ENCODE data around the gene UBE2H.

UBE2H gene

DNA sequence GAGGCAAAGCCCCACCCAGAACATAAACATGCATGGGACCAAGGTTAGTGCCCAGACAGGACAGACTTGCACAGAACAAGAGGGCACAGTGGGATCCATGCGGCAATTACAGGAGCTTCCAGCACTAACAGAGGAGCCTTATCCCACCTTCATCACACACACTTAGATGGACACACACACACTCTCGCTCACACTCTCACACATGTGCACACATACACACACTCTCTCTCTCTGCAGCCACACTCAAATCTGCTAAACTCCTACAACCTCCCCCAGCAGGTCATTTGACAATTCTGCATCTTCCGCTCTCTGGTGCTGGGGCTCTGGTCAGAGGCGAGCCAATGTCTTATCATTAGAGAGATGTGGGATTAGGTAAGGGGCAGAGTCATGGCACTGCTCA, 120.5 kb downstream of the UBE2H start:
- peaks cover 39% of the 10 kb centered on the region for H3K4me1 ChIP-seq (ENCODE audit: control insufficient read depth, insufficient read depth, low read depth, low read length)
- no peak overlapping the region for H3K18ac ChIP-seq (ENCODE audit: low read depth in 1 of 2, low read length in 2 of 2)
- peak overlapping the region; percentile 99 for H2AK5ac ChIP-seq (ENCODE audit: low read length, severe bottlenecking)
- H3K27ac ChIP-seq (ENCODE audit: low read length, poor library complexity, severe bottlenecking) = peak overlapping the region; percentile 100
- H2BK120ac ChIP-seq (ENCODE audit: low read depth, low read length) = no peak overlapping the region
- 100% methylated on average over 2 of the region's 4 CpGs for WGBS
- no peak overlapping the region for H4K8ac ChIP-seq (ENCODE audit: low read length)
- no peak overlapping the region for H3K4me2 ChIP-seq (ENCODE audit: low read length, poor library complexity, severe bottlenecking)
- H2BK12ac ChIP-seq (ENCODE audit: low read length in 2 of 2) = no peak overlapping the region
- no peak overlapping the region for H2BK15ac ChIP-seq (ENCODE audit: low read depth, poor library complexity, severe bottlenecking)
- no peaks in the 10 kb centered on the region for H3K27me3 ChIP-seq (ENCODE audit: control insufficient read depth in 1 of 2, insufficient read depth in 1 of 2, low read length in 2 of 2)
- H3K36me3 ChIP-seq (ENCODE audit: control insufficient read depth in 1 of 2, insufficient read depth in 2 of 2, low read depth in 1 of 2, low read length in 2 of 2) = peaks cover 44 to 53% of the 10 kb centered on the region in 2 experiments
- H3K79me1 ChIP-seq (replicated peaks; ENCODE audit: low read length, poor library complexity, severe bottlenecking) = peaks cover 20% of the 10 kb centered on the region
- H3K23ac ChIP-seq (ENCODE audit: low read length in 2 of 2) = no peak overlapping the region
- H3K4me3 ChIP-seq (ENCODE audit: insufficient read depth in 1 of 2, low read depth in 1 of 2, low read length in 2 of 2) = no peak overlapping the region
- no peak overlapping the region for H3K14ac ChIP-seq (ENCODE audit: low read length in 2 of 2)
- H3K9me3 ChIP-seq (ENCODE audit: control insufficient read depth, low read length) = no peaks in the 10 kb centered on the region
- no peak overlapping the region for H3K4ac ChIP-seq (ENCODE audit: low read depth in 1 of 2, low read length in 2 of 2)
- DNase-seq = no peak
- no peak overlapping the region for H3K9ac ChIP-seq (ENCODE audit: low read length)
- peak overlapping the region; percentile 79 for H2BK5ac ChIP-seq (ENCODE audit: low read depth, low read length, poor library complexity, severe bottlenecking)
- no peak overlapping the region for H4K91ac ChIP-seq (ENCODE audit: low read length)
- no peak overlapping the region for H2AFZ ChIP-seq (ENCODE audit: low read depth, low read length)

DNA sequence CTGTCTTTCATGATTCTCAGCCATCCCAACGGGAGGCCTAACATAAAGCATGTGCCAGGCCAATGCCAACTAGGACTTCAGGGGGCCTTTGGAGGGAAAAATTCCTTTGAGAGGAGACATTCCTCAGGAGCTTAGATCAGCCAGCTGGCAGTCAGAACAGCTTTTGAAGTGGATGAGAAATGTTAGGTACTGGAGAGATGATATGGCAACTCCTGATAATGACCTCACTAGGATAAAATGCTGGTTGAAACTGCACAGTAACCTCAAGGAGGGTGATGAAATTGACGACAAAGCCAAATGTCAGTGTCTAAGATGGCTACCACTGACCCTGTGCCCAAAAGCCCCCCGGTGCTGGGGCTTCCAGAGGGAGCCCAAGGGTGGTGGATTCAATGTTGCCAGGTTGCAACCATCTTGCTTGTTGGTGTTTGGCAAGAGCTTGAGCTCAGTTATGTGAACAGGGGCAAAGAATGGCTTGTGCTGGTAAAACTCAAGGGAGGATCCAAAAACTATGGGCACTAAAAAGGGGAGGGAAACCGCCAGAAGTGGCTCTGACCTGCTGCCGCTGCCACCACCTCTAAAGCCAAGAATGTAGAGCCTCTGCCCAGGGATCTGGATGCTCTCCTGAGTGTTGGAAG, 121.2 kb downstream of the UBE2H start:
- Histone ChIP-seq H3K36me3 (ENCODE audit: control insufficient read depth in 1 of 2, insufficient read depth in 2 of 2, low read depth in 1 of 2, low read length in 2 of 2) (peaks cover 44 to 47% of the 10 kb centered on the region in 2 experiments), H2BK5ac (ENCODE audit: low read depth, low read length, poor library complexity, severe bottlenecking) (peak overlapping the region; percentile 93), H3K4me2 (ENCODE audit: low read length, poor library complexity, severe bottlenecking) (no peak overlapping the region), H4K91ac (ENCODE audit: low read length) (peak overlapping the region; percentile 43), H2BK120ac (ENCODE audit: low read depth, low read length) (no peak overlapping the region), H3K4me1 (ENCODE audit: control insufficient read depth, insufficient read depth, low read depth, low read length) (peaks cover 39% of the 10 kb centered on the region), H3K14ac (ENCODE audit: low read length in 2 of 2) (no peak overlapping the region), H3K4ac (ENCODE audit: low read depth in 1 of 2, low read length in 2 of 2) (no peak overlapping the region), H3K9me3 (ENCODE audit: control insufficient read depth, low read length) (no peaks in the 10 kb centered on the region), H3K4me3 (ENCODE audit: insufficient read depth in 1 of 2, low read depth in 1 of 2, low read length in 2 of 2) (no peak overlapping the region), H4K8ac (ENCODE audit: low read length) (peak overlapping the region; percentile 55), H3K23ac (ENCODE audit: low read length in 2 of 2) (no peak overlapping the region), H3K27ac (ENCODE audit: low read length, poor library complexity, severe bottlenecking) (peak overlapping the region; percentile 100), H3K9ac (ENCODE audit: low read length) (peak overlapping the region; percentile 79), H3K27me3 (ENCODE audit: control insufficient read depth in 1 of 2, insufficient read depth in 1 of 2, low read length in 2 of 2) (no peaks in the 10 kb centered on the region), H2AFZ (ENCODE audit: low read depth, low read length) (no peak overlapping the region), H2AK5ac (ENCODE audit: low read length, severe bottlenecking) (peak overlapping the region; percentile 99), H3K79me1 (replicated peaks; ENCODE audit: low read length, poor library complexity, severe bottlenecking) (peaks cover 16% of the 10 kb centered on the region), H3K18ac (ENCODE audit: low read depth in 1 of 2, low read length in 2 of 2) (peak overlapping the region in 1 of 2 experiments; percentile 61), H2BK12ac (ENCODE audit: low read length in 2 of 2) (no peak overlapping the region), H2BK15ac (ENCODE audit: low read depth, poor library complexity, severe bottlenecking) (no peak overlapping the region)
- 54% methylated on average over 5 of the region's 5 CpGs for WGBS
- peak; percentile 89 for DNase-seq

GRCh38 chr7:129830949-129831348, 121.8 kb downstream of the UBE2H start:
- Histone ChIP-seq H3K14ac (ENCODE audit: low read length in 2 of 2) (no peak overlapping the region), H3K27me3 (ENCODE audit: control insufficient read depth in 1 of 2, insufficient read depth in 1 of 2, low read length in 2 of 2) (no peaks in the 10 kb centered on the region), H3K27ac (ENCODE audit: low read length, poor library complexity, severe bottlenecking) (peak overlapping the region; percentile 100), H3K79me1 (replicated peaks; ENCODE audit: low read length, poor library complexity, severe bottlenecking) (peaks cover 16% of the 10 kb centered on the region), H3K4me3 (ENCODE audit: insufficient read depth in 1 of 2, low read depth in 1 of 2, low read length in 2 of 2) (no peak overlapping the region), H2BK15ac (ENCODE audit: low read depth, poor library complexity, severe bottlenecking) (no peak overlapping the region), H3K4me1 (ENCODE audit: control insufficient read depth, insufficient read depth, low read depth, low read length) (peaks cover 44% of the 10 kb centered on the region), H3K18ac (ENCODE audit: low read depth in 1 of 2, low read length in 2 of 2) (peak overlapping the region in 1 of 2 experiments; percentile 64), H3K23ac (ENCODE audit: low read length in 2 of 2) (no peak overlapping the region), H3K9me3 (ENCODE audit: control insufficient read depth, low read length) (no peaks in the 10 kb centered on the region), H3K9ac (ENCODE audit: low read length) (peak overlapping the region; percentile 79), H2BK120ac (ENCODE audit: low read depth, low read length) (no peak overlapping the region), H2AFZ (ENCODE audit: low read depth, low read length) (no peak overlapping the region), H3K4ac (ENCODE audit: low read depth in 1 of 2, low read length in 2 of 2) (peak overlapping the region in 1 of 2 experiments; percentile 58), H3K36me3 (ENCODE audit: control insufficient read depth in 1 of 2, insufficient read depth in 2 of 2, low read depth in 1 of 2, low read length in 2 of 2) (peaks cover 41 to 44% of the 10 kb centered on the region in 2 experiments), H4K91ac (ENCODE audit: low read length) (no peak overlapping the region), H2AK5ac (ENCODE audit: low read length, severe bottlenecking) (peak overlapping the region; percentile 90), H3K4me2 (ENCODE audit: low read length, poor library complexity, severe bottlenecking) (no peak overlapping the region), H2BK12ac (ENCODE audit: low read length in 2 of 2) (peak overlapping the region; percentile 11 to 17), H4K8ac (ENCODE audit: low read length) (peak overlapping the region; percentile 43), H2BK5ac (ENCODE audit: low read depth, low read length, poor library complexity, severe bottlenecking) (peak overlapping the region; percentile 93)
- 96% methylated on average over 8 of the region's 8 CpGs for WGBS
- DNase-seq = no peak

DNA sequence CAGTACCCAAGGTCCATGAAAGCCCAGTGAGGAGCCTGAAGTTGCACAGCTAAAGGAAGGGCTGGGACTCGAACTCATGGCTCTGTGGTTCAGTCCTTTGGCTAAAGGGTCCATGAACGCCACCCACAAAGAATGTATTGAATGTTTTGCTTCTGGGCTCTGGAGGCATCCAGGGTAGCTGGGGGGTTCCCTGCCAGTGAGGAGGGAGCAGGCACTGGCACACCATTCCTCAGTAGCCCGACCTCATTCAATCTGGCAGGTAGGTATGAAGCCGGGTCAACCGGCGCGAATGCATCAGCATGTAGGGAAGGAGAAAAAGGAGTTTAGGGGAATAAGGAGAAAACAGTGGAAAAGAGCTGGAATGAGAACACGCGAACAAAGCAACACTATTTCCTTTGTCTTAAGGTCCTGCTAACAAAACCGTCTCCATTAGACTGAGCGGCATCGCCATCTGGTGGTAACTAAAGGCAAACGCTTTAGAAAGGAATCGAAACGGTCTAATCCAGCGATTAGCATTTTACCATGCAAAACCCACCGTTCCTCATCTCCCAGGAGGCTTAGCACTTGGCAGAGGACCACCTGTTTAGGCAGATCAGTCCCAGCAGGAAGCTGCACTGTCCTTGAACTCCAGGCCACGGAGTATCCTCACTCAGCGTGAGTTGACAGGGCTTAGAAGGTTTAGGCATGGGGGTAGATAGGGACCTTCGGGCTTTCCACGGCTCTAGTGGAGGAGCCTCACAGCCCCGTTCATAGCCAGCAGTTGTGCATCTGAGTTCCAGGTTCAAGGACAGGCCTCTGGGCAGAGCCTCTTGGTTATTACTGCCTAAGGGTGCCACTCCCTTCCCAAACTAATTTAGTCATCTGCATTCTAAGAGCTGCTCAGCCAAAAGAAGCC, 122.8 kb downstream of the UBE2H start:
- H2BK120ac ChIP-seq (ENCODE audit: low read depth, low read length) = no peak overlapping the region
- peaks cover 32 to 41% of the 10 kb centered on the region in 2 experiments for H3K36me3 ChIP-seq (ENCODE audit: control insufficient read depth in 1 of 2, insufficient read depth in 2 of 2, low read depth in 1 of 2, low read length in 2 of 2)
- H3K9ac ChIP-seq (ENCODE audit: low read length) = peak overlapping the region; percentile 79
- H2AK5ac ChIP-seq (ENCODE audit: low read length, severe bottlenecking) = peak overlapping the region; percentile 96
- peak overlapping the region in 1 of 2 experiments; percentile 39 for H3K4ac ChIP-seq (ENCODE audit: low read depth in 1 of 2, low read length in 2 of 2)
- peak overlapping the region in 1 of 2 experiments; percentile 49 for H2BK12ac ChIP-seq (ENCODE audit: low read length in 2 of 2)
- DNase-seq = peak; percentile 81
- no peaks in the 10 kb centered on the region for H3K27me3 ChIP-seq (ENCODE audit: control insufficient read depth in 1 of 2, insufficient read depth in 1 of 2, low read length in 2 of 2)
- H3K14ac ChIP-seq (ENCODE audit: low read length in 2 of 2) = no peak overlapping the region
- H4K8ac ChIP-seq (ENCODE audit: low read length) = peak overlapping the region; percentile 10
- H3K9me3 ChIP-seq (ENCODE audit: control insufficient read depth, low read length) = no peaks in the 10 kb centered on the region
- no peak overlapping the region for H4K91ac ChIP-seq (ENCODE audit: low read length)
- H3K4me3 ChIP-seq (ENCODE audit: insufficient read depth in 1 of 2, low read depth in 1 of 2, low read length in 2 of 2) = peak overlapping the region in 1 of 2 experiments; percentile 52
- H3K79me1 ChIP-seq (replicated peaks; ENCODE audit: low read length, poor library complexity, severe bottlenecking) = peaks cover 11% of the 10 kb centered on the region
- peaks cover 43% of the 10 kb centered on the region for H3K4me1 ChIP-seq (ENCODE audit: control insufficient read depth, insufficient read depth, low read depth, low read length)
- H2BK15ac ChIP-seq (ENCODE audit: low read depth, poor library complexity, severe bottlenecking) = no peak overlapping the region
- H3K27ac ChIP-seq (ENCODE audit: low read length, poor library complexity, severe bottlenecking) = peak overlapping the region; percentile 100
- peak overlapping the region; percentile 93 for H2BK5ac ChIP-seq (ENCODE audit: low read depth, low read length, poor library complexity, severe bottlenecking)
- no peak overlapping the region for H3K4me2 ChIP-seq (ENCODE audit: low read length, poor library complexity, severe bottlenecking)
- 30% methylated on average over 22 of the region's 22 CpGs for WGBS
- peak overlapping the region in 1 of 2 experiments; percentile 74 for H3K18ac ChIP-seq (ENCODE audit: low read depth in 1 of 2, low read length in 2 of 2)
- H3K23ac ChIP-seq (ENCODE audit: low read length in 2 of 2) = no peak overlapping the region
- no peak overlapping the region for H2AFZ ChIP-seq (ENCODE audit: low read depth, low read length)

Data from mesenchymal stem cell (in vitro differentiated cells and primary cell).